C4-2B (cell line): ENCODE measurements around the gene SFXN5.

Source experiments
- H3K27ac ChIP-seq: fragments of 450-650 bp; 2 replicates; pipeline ENCODE4 v1.5.1; 2017
- CTCF ChIP-seq: fragments of 450-650 bp; conservative IDR thresholded peaks from 2 replicates; pipeline ENCODE4 v1.5.1; 2017; ENCODE audit warnings: mild to moderate bottlenecking
- ZFX ChIP-seq: fragments of 450-650 bp; IDR thresholded peaks from 2 replicates; pipeline ENCODE4 v1.6.1; 2017

The SFXN5 gene

GRCh38 chr2:72932045-72932740, 139.3 kb downstream of the SFXN5 start:
- H3K27ac ChIP-seq = no peak overlapping the region
- TF ChIP-seq CTCF = no peak
- no peak for TF ChIP-seq ZFX

GRCh38 chr2:72931280-72931910, 140.1 kb downstream of the SFXN5 start:
- no peak overlapping the region for H3K27ac ChIP-seq
- no peak for TF ChIP-seq ZFX
- no peak for TF ChIP-seq CTCF

GRCh38 chr2:72929010-72929409, 142.5 kb downstream of the SFXN5 start:
- TF ChIP-seq ZFX (no peak), CTCF (no peak)

GRCh38 chr2:72927619-72928550, 143.6 kb downstream of the SFXN5 start:
- no peak for TF ChIP-seq CTCF
- no peak overlapping the region for H3K27ac ChIP-seq

More at GRCh38 chr2:72929010-72929409, 142.5 kb downstream of the SFXN5 start:
- H3K27ac ChIP-seq = no peak overlapping the region

GRCh38 chr2:72926811-72927465, 144.6 kb downstream of the SFXN5 start:
- H3K27ac ChIP-seq = no peak overlapping the region
- TF ChIP-seq CTCF (no peak), ZFX (no peak)

- H3K27ac ChIP-seq = no peak overlapping the region
- TF ChIP-seq ZFX (no peak), CTCF (no peak)
These were observed 145.1 kb downstream of the SFXN5 start for GRCh38 chr2:72926368-72926767.
